ENCODE data around the gene ATP13A1. TPM values are rescaled to one million over a fixed set of nuclear protein-coding genes. Genes with fewer than 3 reads are reported as not detected.

The ATP13A1 gene
- total and polyA plus RNA-seq, 2 donors (not counting 3 experiments of a cell fraction or from before 2014, with no cell fraction given) = 36.9 to 48.7 TPM

DNA sequence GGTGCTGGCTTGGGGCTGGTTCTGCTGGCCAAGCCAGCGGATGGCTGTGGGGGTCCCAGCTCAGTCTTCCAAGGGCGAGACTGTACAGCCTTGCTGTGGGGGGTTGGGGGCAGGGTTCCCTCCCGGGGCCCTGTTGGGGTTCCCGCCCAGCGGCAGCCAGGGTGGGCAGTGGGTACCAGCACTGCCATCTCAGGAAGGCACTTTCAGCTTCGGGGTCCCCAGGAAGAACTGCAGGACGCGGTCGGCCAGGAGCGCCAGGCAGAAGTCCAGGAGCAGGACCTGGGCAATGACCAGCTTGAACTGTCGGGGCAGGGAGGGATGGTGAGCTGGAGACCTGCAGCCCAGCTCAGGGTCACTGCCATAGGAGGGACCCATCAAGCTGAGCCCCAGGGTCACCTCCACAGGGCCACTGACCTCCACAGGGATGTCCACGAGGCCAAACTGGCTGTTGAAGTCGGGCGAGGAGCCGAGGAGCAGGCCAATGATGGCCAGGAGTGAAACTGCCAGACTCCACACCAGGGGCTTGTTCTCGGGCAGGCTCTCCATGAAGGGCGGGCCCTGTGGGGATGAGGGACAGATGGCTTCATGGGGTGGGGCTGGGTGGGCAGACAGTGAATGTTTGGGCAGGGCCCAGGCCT is 18.1 kb downstream of the ATP13A1 start:
- Histone ChIP-seq H3K4me3 (replicated peaks in 1 of 3; ENCODE audit: insufficient read depth in 1 of 3, low read depth in 1 of 3, low read length in 3 of 3) (no peak overlapping the region), H3K36me3 (ENCODE audit: control insufficient read depth in 2 of 2, extremely low read depth in 1 of 2, insufficient read depth in 2 of 2, low read length in 2 of 2) (peaks cover 2 to 35% of the 10 kb centered on the region in 2 experiments), H3K4me2 (ENCODE audit: insufficient read depth, low read length) (no peak overlapping the region), H3K79me2 (ENCODE audit: control insufficient read depth, insufficient read depth, low read length) (no peaks in the 10 kb centered on the region), H3K27me3 (ENCODE audit: control insufficient read depth in 2 of 2, insufficient read depth in 2 of 2, low read length in 2 of 2) (no peaks in the 10 kb centered on the region), H3K27ac (ENCODE audit: insufficient read depth, low read depth, low read length) (no peak overlapping the region), H4K20me1 (replicated peaks; ENCODE audit: control insufficient read depth, extremely low read depth, insufficient read depth, low read length) (no peaks in the 10 kb centered on the region), H2AFZ (ENCODE audit: low read depth, low read length) (no peak overlapping the region), H3K9ac (replicated peaks; ENCODE audit: extremely low read depth, insufficient read depth, low read length) (no peak overlapping the region), H3K9me1 (replicated peaks; ENCODE audit: control insufficient read depth, extremely low read depth, insufficient read depth, low read length) (no peaks in the 10 kb centered on the region), H3K4me1 (ENCODE audit: control insufficient read depth, extremely low read depth, insufficient read depth, low read length) (peaks cover 4% of the 10 kb centered on the region), H3K9me3 (replicated peaks; ENCODE audit: control insufficient read depth, insufficient read depth, low read length) (no peaks in the 10 kb centered on the region)
- no peak for FAIRE-seq
- no peak for DNase-seq (ENCODE audit: low read depth, low spot score)
- ChIA-PET POLR2A (no interaction called here), CTCF (interaction anchor here (1.1 to 3.1 kb wide), 2 partner anchors 12 to 113 kb away, joined by 3 to 29 read pairs; no protein-coding TSS in a partner anchor)
- TSS peak; percentile 7 for BruUV-seq (replicated peaks)
- intact Hi-C loops (cut with micrococcal nuclease) (no loop called here), dilution Hi-C loops (cut with MboI; ENCODE audit: extremely low pct_ligation_motif_present, low sequenced_read_pairs) (no loop called here)
- TF ChIP-seq, protein P1, sequence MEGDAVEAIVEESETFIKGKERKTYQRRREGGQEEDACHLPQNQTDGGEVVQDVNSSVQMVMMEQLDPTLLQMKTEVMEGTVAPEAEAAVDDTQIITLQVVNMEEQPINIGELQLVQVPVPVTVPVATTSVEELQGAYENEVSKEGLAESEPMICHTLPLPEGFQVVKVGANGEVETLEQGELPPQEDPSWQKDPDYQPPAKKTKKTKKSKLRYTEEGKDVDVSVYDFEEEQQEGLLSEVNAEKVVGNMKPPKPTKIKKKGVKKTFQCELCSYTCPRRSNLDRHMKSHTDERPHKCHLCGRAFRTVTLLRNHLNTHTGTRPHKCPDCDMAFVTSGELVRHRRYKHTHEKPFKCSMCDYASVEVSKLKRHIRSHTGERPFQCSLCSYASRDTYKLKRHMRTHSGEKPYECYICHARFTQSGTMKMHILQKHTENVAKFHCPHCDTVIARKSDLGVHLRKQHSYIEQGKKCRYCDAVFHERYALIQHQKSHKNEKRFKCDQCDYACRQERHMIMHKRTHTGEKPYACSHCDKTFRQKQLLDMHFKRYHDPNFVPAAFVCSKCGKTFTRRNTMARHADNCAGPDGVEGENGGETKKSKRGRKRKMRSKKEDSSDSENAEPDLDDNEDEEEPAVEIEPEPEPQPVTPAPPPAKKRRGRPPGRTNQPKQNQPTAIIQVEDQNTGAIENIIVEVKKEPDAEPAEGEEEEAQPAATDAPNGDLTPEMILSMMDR (IDR thresholded peaks at IDR 0.05; ENCODE audit: extremely low read depth in 1 of 2, insufficient read depth in 1 of 2, low read depth in 1 of 2, low read length in 2 of 2) = no peak
- TF ChIP-seq JUN (IDR thresholded peaks at IDR 0.05; ENCODE audit: borderline replicate concordance, insufficient read depth, insufficient read length, low read depth) (no peak), POLR2AphosphoS5 (IDR thresholded peaks at IDR 0.05; ENCODE audit: insufficient read depth, low read depth, low read length) (no peak), MAX (IDR thresholded peaks at IDR 0.05; ENCODE audit: insufficient read depth, insufficient read length) (no peak), FOS (IDR thresholded peaks at IDR 0.05; ENCODE audit: borderline replicate concordance, insufficient read depth, low read length) (no peak), EZH2 (IDR thresholded peaks at IDR 0.05; ENCODE audit: borderline replicate concordance, low read depth, low read length, severe bottlenecking) (no peak), MYC (IDR thresholded peaks at IDR 0.05; ENCODE audit: low read depth, low read length) (no peak), GATA2 (IDR thresholded peaks at IDR 0.05; ENCODE audit: insufficient read depth, insufficient read length, low read depth, low read length) (no peak), POLR2A (IDR thresholded peaks at IDR 0.05; ENCODE audit: low read depth, low read length) (no peak)
